Upper lobe of left lung (tissue), 4 donors: ENCODE results near the gene CDCA5.

ENCODE experiments used
- CTCF ChIP-seq, 6 experiments: fragments of 450-650 bp in 4 of 6; fragments of 200-600 bp in 2 of 6; sonication (generic) in 2 of 6; IDR thresholded peaks; one replicate each; pipeline ENCODE4 v1.5.1; 2016 to 2019; ENCODE audit warnings: antibody characterized with exemption in 6 of 6
- POLR2AphosphoS5 ChIP-seq, 2 donors: sonication (generic); formaldehyde crosslinking; IDR thresholded peaks; one replicate each; pipeline ENCODE4 v1.5.1; 2017; ENCODE audit warnings: antibody characterized with exemption in 2 of 2

GRCh38 chr11:65131895-65132237, 48.0 kb upstream of the CDCA5 start:
- TF ChIP-seq CTCF (IDR thresholded peaks at IDR 0.05) (no peak), POLR2AphosphoS5 (IDR thresholded peaks at IDR 0.05) (no peak)
